NCI-H226 (cell line): ENCODE results near the gene PLEKHA8.

Experiments used
- DNase-seq: peaks from one replicate; pipeline ENCODE4 v3.0.0-alpha.2; 2015

Gene PLEKHA8

DNA sequence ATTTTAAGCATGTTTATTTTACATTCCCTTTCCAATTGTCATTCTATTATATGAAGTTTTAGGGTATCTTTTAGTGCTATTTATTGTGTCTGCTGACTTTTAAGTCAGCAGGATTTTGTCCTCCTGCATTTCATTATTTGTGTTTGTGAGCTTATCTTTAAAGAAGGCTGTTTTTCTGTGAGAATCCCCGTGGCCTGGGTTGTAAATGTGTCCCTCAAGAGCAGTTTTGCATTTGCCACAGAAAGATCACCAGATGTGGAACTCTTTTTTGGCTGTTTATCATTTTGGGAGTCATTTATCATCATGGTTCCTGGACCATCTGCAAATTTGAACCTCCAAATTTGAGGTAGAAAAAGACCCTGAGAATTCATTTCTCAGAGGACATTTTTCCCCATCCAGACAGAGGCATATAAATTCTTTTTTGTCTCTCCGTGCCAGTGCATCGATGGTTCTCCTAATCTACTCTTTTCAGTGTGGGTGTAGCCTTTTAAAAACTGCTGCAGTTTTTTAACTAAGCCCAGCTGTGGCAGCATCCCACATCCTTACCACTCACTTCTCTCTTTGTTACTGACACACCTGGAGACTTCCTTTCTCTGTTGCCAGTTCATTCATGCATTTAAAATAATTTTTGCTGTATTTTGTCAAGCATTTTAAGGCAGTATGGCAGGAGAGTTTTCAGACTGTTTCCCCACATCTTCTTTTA is 86.5 kb downstream of the PLEKHA8 start:
- DNase-seq: no peak

GRCh38 chr7:30115709-30116297 is 87.6 kb downstream of the PLEKHA8 start:
- no peak for DNase-seq

DNA sequence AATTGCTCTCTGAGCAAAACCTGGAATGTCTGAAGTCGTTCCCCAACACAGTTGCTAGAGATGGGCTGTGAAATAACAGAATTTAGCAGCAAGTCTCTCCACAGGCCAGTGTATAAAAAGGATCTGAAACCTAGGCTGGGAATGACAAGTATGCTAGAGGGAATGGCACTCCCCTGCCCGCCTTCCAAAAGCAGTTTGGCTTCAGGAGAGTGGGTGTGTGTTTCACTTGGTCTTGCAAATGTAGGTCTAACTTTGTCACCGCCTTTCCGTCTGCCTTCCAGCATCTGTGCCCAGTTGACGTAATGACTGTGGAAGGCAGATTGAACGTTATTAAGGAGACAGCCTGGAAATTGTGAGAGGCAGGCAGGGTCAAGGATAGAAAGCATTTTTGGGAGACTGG is 88.6 kb downstream of the PLEKHA8 start:
- no peak for DNase-seq

DNA sequence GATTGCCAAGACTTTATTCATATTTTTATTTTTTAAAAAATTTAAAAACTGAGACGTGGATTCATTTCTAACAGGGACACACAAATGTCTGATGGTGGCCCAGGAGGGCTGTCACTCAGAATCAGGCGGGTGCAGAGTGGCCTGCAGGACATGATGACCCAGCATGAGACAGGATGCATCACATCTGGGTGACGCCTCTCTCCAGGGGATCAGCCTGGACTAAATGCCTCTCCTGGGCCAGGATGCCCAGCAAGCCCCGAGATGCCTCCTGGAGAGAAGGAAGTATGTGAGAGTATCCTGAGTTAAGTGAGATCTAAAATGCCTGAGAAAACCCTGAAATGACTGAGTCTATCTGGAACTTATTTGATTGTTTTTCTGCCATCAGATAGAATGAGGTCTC is 89.7 kb downstream of the PLEKHA8 start:
- DNase-seq: no peak

DNA sequence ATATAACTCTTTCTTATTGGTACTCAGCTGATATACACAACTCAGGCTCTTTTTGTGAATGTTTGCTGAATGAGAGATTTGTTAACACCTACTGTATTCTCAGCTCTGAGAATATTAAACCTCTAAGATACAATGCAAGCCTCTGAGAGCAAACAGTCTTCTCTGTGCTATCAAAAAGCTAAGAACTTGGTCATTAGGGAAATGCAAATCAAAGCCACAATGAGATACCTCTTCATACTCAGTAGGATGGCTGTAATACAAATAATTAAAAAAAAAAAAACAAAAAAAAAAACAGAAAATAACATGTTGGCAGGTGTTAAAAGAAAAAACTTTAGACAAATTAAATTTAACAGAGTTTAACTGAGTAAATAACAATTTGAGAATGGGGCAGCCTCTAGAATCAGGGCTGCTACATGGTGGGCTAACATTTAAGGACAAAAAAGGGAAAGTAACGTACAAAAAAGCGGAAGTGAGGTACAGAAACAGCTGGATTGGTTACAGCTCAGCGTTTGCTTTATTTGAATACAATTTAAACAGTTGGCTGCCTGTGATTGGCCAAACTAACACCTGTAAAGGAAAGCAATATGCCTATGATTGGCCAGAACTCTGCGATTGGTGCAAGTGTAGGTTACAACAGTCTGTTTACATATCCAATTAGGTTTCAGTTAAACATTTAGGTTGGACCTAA is 91.8 kb downstream of the PLEKHA8 start:
- no peak for DNase-seq

- no peak for DNase-seq
Measured at GRCh38 chr7:30133736-30134610, 105.8 kb downstream of the PLEKHA8 start.

GRCh38 chr7:30134611-30135300 is 106.5 kb downstream of the PLEKHA8 start, which contains the start of gene MTURN:
Gene MTURN, plus strand, starts transcription at chr7:30134986. Its CDS starts 151 bp downstream, at chr7:30135137.
- peak; percentile 93 for DNase-seq

DNA sequence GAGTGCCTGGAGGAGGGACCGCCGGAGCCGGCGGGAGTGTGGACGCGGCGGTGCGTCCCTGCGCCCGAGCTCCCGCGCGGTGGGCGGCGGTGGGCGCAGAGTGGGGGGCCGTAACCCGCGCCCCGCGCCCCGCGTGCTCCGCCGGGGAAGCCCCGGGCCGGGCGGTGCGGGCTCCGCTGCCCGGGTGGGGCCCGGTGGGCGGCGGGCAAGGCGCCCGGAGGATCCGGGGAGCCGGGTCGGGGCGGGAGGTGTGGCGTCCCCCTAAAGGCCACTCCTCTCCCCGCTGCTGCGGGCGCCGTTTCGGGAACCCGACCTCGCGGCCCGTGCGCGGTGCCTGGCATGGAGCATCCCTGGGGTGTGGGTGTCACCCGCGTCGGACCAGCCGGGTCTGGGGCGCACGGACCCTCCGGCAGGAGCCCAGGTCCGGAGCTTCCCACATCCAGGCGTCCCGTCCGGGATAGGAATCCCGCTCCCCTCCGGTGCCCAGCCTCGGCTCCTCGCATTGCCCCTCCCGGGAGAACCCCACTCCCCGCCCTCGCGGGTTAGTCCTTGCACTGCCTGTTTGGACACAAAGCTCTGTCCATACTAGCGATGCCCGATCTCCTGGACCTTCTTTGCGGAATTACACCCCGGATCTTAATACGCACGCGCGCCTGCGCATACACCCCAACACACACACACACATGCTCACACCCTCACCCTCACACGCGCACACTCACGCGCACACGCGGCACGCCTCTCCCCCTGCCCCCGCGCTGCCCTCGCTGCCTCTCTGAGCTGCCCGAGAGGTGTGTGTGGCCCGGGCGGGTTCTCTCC is 107.3 kb downstream of the PLEKHA8 start:
- peak; percentile 60 for DNase-seq

GRCh38 chr7:30136117-30136731 is 108.0 kb downstream of the PLEKHA8 start:
- no peak for DNase-seq

GRCh38 chr7:30136743-30137485 is 108.7 kb downstream of the PLEKHA8 start:
- no peak for DNase-seq

DNA sequence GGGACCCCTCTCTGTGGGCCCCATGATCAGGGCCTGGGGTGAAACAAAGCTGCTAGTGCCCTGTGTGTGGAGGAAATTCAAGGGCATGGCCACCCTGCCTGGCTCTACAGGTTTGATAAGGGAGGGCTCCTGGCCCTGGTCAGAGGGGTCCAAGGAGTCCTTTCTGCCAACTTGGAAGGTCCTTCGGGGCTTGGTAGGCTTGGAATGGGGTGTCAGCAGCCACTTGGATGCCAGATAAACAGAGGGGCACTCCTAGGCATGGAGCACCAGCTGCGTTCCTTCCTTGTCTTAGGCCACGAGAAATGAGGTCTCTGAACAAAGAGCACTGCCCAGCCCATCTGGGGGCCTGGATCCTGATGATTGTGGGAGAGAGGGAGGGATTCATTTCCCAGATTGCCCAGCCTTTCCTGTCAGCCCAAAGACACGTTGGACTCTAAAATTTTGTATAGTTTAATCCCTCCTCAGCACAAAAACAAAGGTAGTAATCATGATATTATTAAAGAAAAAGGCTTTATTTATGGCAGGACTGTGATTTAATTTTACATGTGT is 111.7 kb downstream of the PLEKHA8 start:
- no peak for DNase-seq

DNA sequence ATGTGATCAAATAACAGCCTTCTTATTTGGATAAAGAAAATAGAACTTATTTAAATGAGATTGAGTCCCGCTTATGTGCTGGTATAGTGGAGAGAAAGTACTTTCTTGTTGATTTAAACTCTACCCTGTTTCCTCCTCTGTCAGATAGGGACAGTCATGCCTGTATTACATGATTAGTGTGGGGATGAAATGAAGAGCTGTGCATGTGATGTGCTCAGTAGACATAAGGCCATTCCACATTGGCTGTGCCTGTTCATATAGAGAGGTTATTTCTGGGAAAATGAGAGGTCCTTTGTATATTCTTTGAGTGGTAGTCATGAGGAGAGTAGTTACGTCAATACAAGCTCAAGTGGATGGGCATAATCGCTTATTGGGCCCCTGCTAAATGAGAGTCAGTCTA is 112.2 kb downstream of the PLEKHA8 start:
- DNase-seq: no peak

DNA sequence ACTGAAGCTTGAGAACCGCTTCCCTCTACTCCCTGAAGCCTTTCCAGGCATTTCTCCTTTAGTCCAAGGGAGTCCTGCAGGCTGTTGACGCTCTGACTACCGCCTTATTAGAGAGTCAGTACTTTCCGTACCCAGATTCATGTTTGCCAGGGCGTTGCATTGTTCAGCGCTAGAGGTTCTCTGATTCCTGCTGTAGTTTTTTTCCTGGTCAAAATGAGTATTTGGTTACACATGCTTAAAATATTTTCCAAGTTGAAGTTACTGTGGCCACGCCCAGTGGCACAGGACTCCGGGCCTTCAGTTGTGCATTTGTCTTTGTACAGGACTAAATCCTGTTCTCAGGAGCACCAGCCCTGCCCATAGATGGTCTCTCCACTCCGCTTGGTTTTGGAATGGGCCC is 114.5 kb downstream of the PLEKHA8 start:
- peak; percentile 84 for DNase-seq

- DNase-seq: peak; percentile 57
Measured at GRCh38 chr7:30143748-30144251, 115.6 kb downstream of the PLEKHA8 start.

GRCh38 chr7:30144657-30145306 is 116.6 kb downstream of the PLEKHA8 start:
- DNase-seq: no peak

DNA sequence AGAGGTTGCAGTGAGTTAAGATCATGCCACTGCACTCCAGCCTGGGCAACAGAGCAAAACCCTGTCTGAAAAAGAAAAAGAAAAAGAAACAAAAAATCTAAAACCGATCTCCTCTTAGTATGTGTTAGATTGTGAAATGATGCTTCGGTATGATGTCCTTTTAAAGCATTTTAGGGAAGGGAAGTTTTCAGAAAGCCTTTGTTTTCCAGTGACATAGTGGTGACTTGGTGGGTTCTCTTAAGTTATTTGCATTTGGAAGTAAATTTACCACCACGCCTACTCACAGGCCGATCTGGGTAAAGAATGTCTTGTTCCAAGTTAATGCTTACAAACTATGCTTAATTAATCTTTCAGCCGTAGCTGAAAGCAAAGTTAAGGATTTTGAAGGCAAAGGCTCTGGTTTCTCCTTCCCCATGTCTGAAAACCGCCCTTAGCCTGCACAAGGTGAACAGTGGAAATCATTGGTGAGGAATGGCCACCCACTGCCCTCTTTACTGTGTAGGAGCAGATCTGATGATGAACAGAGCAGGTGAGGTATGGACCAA is 117.3 kb downstream of the PLEKHA8 start:
- DNase-seq: no peak

GRCh38 chr7:30146127-30146612 is 118.0 kb downstream of the PLEKHA8 start:
- DNase-seq: no peak

- no peak for DNase-seq
Measured at GRCh38 chr7:30147223-30147622, 119.0 kb downstream of the PLEKHA8 start.

- no peak for DNase-seq
Measured at GRCh38 chr7:30147785-30148184, 119.6 kb downstream of the PLEKHA8 start.
